Progenitor cell of endocrine pancreas (in vitro differentiated cells): ENCODE results near the gene INTS14. TPM values are rescaled to one million over a fixed set of nuclear protein-coding genes. Genes with fewer than 3 reads are reported as not detected.

Experiments used
- DNase-seq: peaks from one replicate; pipeline ENCODE4 v3.0.0; 2021; ENCODE audit warnings: low spot score; ENCODE audit not compliant: unreplicated experiment
- H3K27ac Mint-ChIP-seq: 2 replicates; pipeline ENCODE4 v1.8.0; 2021; ENCODE audit warnings: mild to moderate bottlenecking, moderate library complexity, mixed read lengths
- H3K27me3 Mint-ChIP-seq: 2 replicates; pipeline ENCODE4 v1.8.0; 2021; ENCODE audit warnings: mixed read lengths
- H3K36me3 Mint-ChIP-seq: 2 replicates; pipeline ENCODE4 v1.8.0; 2022; ENCODE audit warnings: mixed read lengths; ENCODE audit not compliant: insufficient read depth
- H3K4me1 Mint-ChIP-seq: 2 replicates; pipeline ENCODE4 v1.8.0; 2021; ENCODE audit warnings: low read depth, mixed read lengths
- H3K4me3 Mint-ChIP-seq: 2 replicates; pipeline ENCODE4 v1.8.0; 2021; ENCODE audit warnings: low read depth, mild to moderate bottlenecking, moderate library complexity, mixed read lengths
- H3K9me3 Mint-ChIP-seq: 2 replicates; pipeline ENCODE4 v1.8.0; 2021; ENCODE audit warnings: low read depth, mixed read lengths
- CTCF ChIP-seq: fragments of 200-600 bp; sonication (generic); IDR thresholded peaks from one replicate; pipeline ENCODE4 v1.5.0; 2021; ENCODE audit warnings: antibody characterized with exemption, mild to moderate bottlenecking; ENCODE audit not compliant: unreplicated experiment
- total RNA-seq: library from RNA; stranded (reverse); gene quantifications from 2 replicates; pipeline ENCODE4 v1.2.1, GENCODE V29; 2021

The INTS14 gene
- total RNA-seq, 1 donor from 2014 or later, result 65.7 TPM

GRCh38 chr15:65612949-65613744 is 2.2 kb upstream of the INTS14 start:
- no peak for TF ChIP-seq CTCF
- no peaks in the 10 kb centered on the region for H3K9me3 Mint-ChIP-seq
- peaks cover 36% of the 10 kb centered on the region for H3K4me1 Mint-ChIP-seq
- H3K36me3 Mint-ChIP-seq, result peaks cover 3% of the 10 kb centered on the region
- H3K27me3 Mint-ChIP-seq, result no peaks in the 10 kb centered on the region
- DNase-seq, result no peak
- H3K4me3 Mint-ChIP-seq, result peak overlapping the region; percentile 12
- peak overlapping the region; percentile 99 for H3K27ac Mint-ChIP-seq

GRCh38 chr15:65612616-65612946 is 1.6 kb upstream of the INTS14 start:
- Mint-ChIP-seq H3K4me3 (peak overlapping the region; percentile 93), H3K36me3 (peaks cover 3% of the 10 kb centered on the region), H3K4me1 (peaks cover 36% of the 10 kb centered on the region), H3K9me3 (no peaks in the 10 kb centered on the region), H3K27ac (peak overlapping the region; percentile 99), H3K27me3 (no peaks in the 10 kb centered on the region)
- TF ChIP-seq CTCF, result no peak
- no peak for DNase-seq

GRCh38 chr15:65611888-65612615 is 1.1 kb upstream of the INTS14 start:
- H3K27me3 Mint-ChIP-seq, result no peaks in the 10 kb centered on the region
- no peak for TF ChIP-seq CTCF
- peaks cover 1% of the 10 kb centered on the region for H3K36me3 Mint-ChIP-seq
- H3K9me3 Mint-ChIP-seq, result no peaks in the 10 kb centered on the region
- peak overlapping the region; percentile 93 for H3K4me3 Mint-ChIP-seq
- peaks cover 36% of the 10 kb centered on the region for H3K4me1 Mint-ChIP-seq
- peak overlapping the region; percentile 99 for H3K27ac Mint-ChIP-seq
- DNase-seq, result no peak

- Mint-ChIP-seq H3K9me3 (no peaks in the 10 kb centered on the region), H3K36me3 (peaks cover 8% of the 10 kb centered on the region), H3K27me3 (no peaks in the 10 kb centered on the region), H3K27ac (no peak overlapping the region), H3K4me1 (no peaks in the 10 kb centered on the region), H3K4me3 (no peak overlapping the region)
- DNase-seq, result no peak
- no peak for TF ChIP-seq CTCF
These were observed 7.4 kb downstream of the INTS14 start for GRCh38 chr15:65603559-65603958.

- TF ChIP-seq CTCF, result no peak
- Mint-ChIP-seq H3K4me3 (no peak overlapping the region), H3K9me3 (no peaks in the 10 kb centered on the region), H3K4me1 (no peaks in the 10 kb centered on the region), H3K36me3 (peaks cover 10% of the 10 kb centered on the region), H3K27ac (no peak overlapping the region), H3K27me3 (no peaks in the 10 kb centered on the region)
- DNase-seq, result no peak
These were observed 7.8 kb downstream of the INTS14 start for GRCh38 chr15:65603134-65603533.
